HG03135 (cell line): ENCODE measurements around the gene ESR2.
A peak's percentile ranks its signal among the peaks of the same experiment; 100 is the strongest.
"Not testable (repeated sequence)": the region's sequence is repeated elsewhere in the genome, so short reads cannot be mapped to it uniquely, and the experiment has no call there.

Source experiments
- ATAC-seq: cut with Tn5 transposase; IDR thresholded peaks from one replicate; pipeline ENCODE4 v1.9.1; 2021; ENCODE audit warnings: mild to moderate bottlenecking, moderate library complexity; ENCODE audit not compliant: unreplicated experiment

The ESR2 gene

DNA sequence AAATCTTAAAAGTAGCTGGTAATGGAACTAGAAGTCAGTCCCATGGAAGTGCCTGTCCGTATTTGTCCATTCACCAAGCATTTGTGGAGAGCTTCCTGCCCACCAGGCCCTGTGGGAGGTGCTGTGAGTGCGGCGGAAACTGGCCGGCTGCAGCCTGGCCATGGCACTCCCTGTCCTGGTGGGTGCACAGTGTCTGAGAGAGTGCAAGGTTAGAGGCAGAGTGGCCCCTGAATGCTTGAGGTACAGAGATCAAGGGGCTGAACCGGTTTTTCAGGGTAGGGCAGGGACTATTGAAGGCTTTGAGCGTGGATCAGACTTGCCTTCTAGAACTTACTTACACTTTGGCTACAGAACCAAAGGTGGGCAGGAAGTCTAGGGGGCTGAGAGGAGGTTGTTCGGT lies 92.9 kb downstream of the ESR2 start:
- ATAC-seq: no peak

DNA sequence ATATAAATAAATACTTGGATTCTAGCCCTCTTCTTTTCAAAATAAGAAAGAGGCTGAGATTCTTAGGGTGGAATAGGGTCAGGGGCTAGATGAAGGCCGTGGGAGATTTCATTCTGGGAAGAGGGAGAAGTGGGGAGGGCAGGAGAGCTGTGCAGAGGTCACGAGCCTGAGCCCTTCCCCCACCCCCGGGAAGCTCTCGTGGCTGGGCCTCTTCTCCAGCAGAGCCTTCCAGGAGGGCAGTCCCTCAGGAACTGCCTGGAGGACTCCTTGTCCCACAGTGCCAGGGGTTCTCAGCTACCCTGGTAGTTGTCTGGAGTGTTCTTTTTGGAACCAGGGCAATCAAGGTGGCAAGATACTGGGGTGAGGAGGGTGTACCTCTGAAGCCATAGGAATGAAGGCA lies 94.0 kb downstream of the ESR2 start:
- no peak for ATAC-seq

DNA sequence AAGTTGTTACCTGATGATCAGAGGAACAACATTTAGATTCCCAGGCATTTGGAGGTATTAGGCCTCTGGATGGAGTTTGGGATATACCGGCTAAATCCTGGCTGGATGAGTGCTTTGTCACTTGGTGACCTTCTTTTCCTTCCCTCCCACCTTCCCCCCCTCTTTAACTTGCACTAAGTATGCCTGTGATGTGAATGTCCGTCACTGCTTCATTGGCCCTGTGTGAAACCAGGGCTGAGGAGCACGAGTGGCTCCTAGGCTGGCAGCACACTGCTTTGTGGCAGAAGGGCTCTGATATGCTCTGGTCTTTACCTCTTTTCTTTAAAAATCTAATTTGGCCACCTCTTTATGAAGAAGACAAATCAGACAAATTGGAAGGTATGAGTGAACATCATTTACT lies 95.7 kb downstream of the ESR2 start:
- ATAC-seq: no peak

DNA sequence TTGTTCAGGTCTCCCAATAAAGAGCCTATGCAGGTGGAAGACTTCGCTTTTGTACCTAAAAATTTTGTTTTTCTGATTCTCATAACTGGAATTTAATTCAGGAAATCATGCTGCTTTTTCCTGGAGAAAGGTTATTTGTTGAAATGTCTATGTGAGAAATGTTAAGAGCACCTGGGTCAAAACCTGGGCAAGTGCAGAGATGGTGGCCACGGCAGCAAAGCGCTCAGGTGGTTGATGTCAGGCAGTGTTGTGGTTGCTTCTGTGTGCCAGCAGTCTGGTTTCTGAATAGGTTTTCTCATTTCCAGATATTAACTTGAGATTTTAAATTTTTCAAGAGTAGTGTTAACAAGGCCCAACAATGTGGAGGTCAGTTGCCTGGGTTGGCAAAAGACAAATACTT lies 96.2 kb downstream of the ESR2 start:
- no peak for ATAC-seq

DNA sequence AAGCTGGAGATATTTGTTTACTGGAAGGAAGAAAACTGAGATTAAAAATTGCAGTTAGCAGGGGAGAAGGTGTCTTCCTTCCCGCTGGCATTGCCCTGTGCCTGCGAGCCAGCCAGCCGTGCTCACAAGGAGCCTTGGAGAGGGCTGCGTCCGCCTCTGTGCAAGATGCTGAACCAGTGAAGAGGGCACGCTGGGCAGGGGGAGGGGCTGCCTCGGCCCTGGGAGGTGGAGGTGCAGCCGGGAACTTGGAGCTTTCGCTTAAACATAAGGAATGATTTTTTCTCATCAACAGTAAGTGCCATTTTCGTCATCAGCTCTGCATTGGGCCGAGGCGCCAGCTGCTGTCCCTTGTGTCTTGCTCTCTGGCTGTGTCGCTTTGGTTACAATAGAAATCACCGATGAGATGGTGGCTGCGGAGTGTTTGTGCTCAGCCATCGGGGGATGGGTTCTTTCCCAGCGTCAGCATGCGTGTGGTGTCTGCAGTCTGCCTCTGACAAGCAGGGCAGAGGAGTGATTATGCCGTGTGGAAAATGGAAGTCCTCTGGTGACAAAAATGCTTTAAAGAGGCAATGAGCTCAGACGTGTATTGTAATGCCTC lies 97.3 kb downstream of the ESR2 start:
- peak; percentile 58 for ATAC-seq

DNA sequence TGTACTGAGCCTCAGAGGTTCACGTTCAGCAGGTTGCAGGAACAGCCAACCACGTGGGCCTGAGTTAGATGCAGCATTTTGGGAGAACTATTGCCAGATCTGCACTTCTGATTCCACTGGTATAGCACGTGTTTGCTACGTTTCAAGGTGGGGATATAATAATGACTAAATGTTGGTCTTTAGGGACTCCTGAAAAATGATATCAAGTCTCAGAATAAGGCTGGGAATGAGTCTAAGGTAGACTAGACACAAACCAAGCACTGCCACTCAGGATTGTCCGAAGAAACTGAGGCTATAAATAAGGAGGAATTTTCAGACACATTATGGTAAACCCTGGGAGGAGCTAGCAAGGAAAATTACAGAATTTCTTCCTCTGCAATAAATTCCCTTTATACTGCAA lies 98.1 kb downstream of the ESR2 start:
- no peak for ATAC-seq

DNA sequence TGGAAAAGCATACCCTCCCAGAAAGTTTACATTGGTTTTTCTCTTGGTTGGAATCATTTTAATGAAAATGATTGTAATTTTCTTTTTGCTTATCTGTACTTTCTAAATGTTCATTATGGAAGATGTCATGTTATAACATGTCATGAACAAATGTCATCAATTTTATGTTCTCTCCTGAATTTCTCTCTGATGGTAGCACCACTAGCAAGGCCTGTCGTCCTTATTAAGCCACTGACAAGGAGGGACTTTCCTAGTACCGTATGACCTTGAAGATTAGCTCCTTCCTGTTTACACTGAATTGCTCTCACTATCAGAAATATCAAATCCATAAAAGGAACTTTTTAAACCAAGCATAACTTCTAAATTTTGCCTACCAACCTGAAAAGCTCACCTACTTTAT lies 99.0 kb downstream of the ESR2 start:
- ATAC-seq: no peak

DNA sequence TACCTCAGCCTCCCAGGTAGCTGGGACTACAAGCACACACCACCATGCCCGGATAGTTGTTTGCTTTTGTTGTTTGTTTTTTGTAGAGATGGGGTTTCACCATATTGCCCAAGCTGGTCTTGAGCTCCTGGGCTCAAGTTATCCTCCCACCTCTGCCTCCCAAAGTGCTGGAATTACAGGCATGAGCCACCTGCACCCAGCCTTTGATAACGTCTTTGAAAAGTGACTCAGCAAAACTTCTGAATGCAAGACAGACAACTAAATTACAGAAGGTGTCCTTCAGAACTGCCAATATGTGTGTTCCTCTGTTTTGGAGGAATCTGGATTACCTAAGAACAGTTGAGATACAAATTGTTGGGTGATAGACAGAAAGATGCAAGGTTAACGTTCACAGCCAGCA lies 99.8 kb downstream of the ESR2 start:
- no peak for ATAC-seq

DNA sequence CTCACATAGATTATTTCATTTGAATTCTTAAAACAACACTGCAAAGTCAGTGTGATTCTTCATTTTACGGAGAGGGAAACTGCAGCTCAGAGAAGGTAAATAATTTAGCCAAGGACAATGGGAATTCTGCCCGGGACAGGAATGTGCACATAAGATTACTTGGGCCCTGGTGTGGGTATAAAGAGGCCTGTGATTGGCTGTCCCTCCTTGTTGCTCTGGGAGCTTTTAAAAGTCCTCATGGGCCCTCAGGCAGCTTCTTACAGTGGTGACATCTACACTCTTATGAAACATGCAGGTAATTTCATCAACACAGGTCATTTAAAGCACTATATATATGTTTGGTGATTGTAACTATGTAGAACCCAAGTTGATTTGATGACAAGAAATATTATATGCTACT lies 100.3 kb downstream of the ESR2 start:
- ATAC-seq: no peak

DNA sequence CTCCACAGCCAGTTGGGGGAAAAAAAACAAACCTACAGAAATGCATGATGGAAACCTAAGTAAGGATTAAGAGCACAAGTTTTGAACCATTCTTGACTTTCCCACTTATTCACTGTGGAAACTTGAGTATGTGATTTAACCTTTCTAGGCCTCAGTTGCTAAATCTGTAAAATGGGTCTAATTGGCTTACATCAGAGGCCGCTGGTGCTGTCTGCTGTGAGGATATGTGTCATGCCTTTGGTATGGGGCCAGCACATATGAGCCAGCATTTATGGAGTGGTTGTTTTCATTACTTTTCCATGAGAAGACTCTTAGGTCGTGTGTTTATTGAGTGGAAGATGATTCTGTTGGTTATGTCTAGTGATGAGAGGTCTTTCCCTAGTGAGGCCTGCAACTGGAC lies 102.4 kb downstream of the ESR2 start:
- no peak for ATAC-seq

DNA sequence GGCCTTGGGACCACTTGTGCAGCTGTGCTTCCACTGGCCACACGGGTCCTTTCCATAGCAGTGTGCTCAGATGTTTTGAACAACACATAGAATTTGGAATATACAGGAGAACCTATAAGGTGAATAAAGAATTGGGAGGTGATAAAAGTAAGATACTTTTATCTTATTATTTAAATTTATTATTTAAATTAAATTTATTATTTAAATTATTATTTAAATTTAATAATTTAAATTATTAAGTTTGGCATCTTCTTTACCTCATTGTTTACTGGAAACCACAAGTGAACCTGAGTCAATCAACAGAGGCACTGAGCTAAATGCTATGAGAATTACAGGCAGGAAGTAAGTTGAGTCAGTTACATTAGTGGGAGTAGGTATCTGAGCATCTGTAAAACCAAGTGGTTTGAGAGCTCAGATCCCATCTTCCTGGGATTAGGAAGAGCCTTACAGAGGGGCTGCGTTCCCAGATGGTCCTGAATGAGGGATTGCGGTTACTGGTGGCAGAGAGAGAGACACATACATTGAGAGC lies 103.1 kb downstream of the ESR2 start:
- no peak for ATAC-seq

DNA sequence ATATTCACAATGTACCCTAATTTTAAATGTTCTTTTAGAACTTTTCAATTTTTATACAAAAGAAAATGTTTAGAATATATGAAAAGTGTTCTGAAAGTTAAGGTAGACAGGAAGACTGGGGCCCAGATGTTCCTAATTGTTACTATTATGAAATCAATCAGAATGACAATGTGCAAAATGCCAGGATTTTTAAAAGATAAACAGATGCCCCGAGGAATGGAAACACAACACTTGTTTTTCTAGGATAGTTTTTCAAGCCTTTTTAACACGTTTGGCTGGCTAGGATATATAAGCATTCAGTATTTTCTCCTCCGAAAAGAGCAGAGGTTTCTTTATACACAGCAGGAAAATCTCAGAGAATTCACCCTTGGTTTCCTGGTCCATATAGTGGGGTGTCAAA lies 106.8 kb downstream of the ESR2 start:
- ATAC-seq: no peak

DNA sequence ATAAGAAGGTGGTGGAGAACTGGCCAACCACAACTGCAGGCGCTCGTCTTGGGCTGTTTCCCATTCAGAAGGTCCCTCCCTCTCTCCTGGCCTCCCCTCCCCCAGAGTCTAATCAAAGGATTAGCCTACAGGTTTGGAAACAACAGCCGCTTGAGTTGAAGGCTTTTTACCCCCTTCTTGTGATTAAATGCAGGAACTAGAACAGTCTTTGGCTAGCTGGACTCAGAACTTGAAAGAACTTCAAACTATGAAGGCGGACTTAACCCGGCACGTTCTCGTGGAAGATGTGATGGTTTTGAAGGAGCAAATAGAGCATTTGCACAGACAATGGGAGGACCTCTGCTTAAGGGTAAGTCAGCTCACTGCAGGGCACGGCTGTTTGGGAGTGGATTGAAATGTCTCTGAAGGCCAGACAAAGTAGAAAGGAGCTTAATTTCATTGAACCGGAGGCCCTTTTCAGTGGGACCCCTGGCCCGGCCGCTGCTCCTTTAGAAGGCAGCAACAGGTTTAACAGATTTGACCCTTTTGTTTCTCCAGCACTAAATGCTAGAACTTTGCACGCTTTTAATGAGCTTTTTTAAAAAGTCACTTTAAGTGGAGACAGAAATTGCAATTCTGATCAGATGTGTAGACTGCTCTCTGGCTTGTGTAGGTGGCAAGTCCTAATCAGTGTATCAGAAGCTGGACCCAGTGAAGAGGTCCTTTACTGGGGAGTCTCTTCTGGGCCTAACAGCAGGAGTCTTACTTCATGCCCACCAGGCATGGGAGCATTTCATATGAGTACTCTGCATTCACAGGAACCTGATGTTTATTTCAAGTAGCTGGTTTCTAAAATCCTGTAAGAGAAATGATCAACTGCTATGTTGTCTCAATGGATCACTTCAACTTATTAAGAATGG lies 107.7 kb downstream of the ESR2 start:
- no peak for ATAC-seq

DNA sequence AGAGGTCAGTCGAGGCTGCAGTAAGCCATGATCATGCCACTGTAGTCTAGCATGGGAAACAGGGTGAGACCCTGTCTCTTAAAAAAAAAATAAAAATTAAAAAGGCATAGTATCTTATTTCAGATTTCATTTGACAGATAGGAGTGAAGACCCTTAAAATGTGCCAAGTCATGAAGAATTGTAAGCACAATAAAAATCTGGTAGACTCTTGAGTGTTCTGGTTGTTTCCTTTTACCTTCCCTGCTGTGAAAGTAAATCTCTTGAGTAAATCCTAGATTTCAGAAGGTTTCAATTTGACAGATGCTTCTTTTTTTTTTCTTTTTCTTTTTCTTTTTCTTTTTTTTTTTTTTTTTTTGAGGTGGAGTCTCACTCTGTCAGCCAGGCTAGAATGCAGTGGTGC lies 109.0 kb downstream of the ESR2 start:
- ATAC-seq: no peak

DNA sequence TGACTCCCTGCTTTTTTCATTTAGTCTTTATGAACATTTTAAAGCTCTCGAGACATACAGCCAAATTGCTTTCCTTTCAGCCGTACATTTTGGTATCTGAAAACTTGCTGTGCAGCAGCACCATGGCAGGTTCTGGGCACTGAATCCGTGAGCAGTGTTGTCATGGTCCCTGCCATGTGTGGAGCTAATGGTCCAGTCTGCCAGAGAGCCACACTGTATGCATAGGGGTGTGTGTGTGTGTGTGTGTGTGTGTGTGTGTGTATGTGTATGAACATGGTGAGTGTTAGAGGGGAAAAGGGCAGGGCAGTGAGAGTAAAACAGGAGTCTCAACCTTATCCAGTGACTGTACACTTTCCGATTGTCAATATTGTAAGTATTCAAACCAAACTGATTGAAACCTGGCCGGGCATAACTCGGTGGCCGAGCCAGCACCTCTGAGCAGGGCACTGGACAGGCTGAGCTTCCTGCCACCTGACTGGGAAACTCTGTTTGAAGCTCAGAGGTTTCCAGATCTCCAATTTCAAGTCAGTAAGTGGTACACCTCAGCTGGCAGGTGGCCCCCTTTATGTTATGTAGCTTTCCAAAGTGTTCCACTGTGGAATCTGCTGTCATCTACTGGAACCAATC lies 110.0 kb downstream of the ESR2 start:
- no peak for ATAC-seq

DNA sequence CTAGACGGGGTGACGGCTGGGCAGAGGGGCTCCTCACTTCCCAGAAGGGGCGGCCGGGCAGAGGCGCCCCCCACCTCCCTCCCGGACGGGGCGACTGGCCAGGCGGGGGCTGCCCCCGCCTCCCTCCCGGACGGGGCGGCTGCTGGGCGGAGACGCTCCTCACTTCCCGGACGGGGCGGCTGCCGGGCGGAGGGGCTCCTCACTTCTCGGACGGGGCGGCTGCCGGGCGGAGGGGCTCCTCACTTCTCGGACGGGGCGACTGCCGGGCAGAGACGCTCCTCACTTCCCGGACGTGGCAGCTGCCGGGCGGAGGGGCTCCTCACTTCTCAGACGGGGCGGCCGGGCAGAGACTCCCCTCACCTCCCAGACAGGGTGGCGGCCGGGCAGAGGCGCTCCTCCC lies 111.3 kb downstream of the ESR2 start:
- not testable (repeated sequence) for ATAC-seq

DNA sequence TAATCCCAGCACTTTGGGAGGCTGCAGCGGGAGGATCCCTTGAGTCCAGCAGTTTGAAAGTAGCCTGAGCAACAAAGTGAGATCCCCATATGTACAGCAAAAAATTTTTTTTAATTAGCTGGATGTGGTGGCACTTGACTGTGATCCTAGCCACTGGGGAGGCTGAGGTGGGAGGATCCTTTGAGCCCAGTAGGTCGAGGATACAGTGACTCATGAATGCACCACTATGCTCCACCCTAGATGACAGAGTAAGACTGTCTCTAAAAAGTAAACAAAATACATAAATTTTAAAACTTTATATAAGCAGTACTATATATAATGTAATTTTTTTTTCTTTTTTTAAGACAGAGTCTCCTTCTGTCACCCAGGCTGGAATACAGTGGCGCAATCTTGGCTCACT lies 115.4 kb downstream of the ESR2 start:
- no peak for ATAC-seq

DNA sequence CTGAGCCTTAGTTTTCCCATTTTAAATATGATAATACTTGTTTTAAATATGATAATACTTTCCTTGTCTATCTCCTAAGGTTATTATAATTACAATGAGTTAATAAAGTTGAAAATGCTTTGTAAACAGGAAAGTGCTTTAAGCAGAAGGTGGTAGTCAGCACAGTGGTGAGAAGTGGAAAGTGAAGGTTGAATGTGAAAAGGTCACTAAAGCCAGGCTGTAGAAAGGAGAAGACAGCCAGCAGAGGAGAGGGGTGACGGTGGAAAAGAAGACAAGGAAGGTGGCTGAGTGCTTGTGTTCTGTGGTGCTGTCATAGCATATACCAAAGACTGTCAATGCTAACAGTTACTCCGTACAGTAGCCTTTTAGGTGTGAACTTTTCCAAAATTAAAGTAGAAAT lies 117.8 kb downstream of the ESR2 start:
- ATAC-seq: no peak

DNA sequence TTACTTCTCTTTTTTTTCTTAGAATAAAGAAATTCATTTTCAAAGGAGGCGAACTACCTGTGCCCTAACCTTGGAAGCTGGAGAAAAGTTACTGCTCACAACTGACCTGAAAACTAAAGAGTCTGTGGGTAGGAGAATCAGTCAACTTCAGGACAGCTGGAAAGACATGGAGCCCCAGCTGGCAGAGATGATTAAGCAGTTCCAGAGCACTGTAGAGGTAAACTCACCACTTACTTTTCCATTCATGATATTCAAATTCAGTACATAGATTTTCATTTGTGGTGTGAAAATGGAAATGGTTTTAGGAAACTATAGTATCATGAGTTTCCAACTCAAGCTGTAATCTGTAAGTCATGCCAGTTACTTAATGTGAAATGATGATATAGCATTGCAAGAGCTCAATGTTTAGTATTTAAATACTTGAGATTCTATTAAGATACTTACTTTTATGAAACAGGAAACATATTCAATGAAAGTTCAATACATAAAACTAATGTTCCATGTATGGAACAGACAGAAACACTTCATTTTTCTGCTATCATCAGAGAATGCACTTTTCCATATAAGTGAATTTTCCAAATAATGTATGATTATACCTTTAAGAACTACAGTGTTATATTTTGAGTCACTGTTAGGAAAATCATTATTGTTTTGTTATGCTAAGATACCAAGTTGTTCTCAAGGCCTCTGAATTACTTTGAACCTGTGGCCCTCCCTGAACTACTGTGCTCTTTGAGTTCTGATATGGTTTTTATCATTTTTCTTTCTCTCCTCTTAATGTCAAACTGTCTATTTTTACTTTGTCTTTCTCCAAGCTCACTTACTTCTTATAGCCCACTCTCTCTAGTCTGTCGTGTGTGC lies 119.0 kb downstream of the ESR2 start:
- ATAC-seq: no peak

DNA sequence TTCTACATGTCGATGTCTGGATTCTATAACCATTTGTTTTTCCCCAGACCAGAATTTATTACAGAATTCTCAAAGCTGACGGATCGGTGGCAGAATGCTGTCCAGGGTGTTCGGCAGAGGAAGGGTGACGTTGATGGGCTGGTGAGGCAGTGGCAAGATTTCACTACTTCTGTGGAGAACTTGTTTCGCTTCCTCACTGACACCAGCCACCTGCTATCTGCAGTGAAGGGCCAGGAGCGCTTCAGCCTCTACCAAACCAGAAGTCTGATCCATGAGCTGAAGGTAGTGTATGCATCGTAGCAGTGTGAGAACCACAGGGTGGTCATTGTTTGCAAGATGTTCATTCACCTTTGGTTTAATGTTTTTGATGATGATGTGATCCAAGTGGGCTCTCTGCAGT lies 124.0 kb downstream of the ESR2 start:
- no peak for ATAC-seq

DNA sequence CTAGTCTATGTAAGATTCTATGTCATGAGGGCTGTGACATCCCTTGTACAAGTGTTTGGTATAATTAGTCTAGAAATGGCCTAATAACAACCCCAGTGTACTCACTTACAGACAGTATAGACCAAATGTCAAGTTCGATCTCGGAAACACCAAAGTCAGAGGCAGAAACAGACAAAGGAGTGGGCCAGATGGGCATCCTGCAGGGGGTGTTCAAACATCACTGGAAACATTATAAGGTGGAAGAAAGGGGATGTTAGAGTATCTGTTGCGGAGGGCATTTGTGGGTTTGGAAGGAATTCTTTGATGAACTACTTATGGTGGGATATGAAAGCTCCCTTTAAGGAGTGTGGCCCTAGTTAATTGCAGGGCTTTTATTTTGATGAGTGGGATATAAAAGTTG lies 134.6 kb downstream of the ESR2 start:
- ATAC-seq: no peak
